GM18499 (cell line): ENCODE data around the gene SIMC1.
"Not testable (repeated sequence)": the region's sequence is repeated elsewhere in the genome, so short reads cannot be mapped to it uniquely, and the experiment has no call there.

Experiments used
- ATAC-seq: cut with Tn5 transposase; IDR thresholded peaks from one replicate; pipeline ENCODE4 v1.9.1; 2021; ENCODE audit warnings: moderate number of reproducible peaks; ENCODE audit not compliant: insufficient read depth, unreplicated experiment

SIMC1 gene

GRCh38 chr5:176237971-176238644, at the start of gene SIMC1:
SIMC1 (plus strand) TSS chr5:176238424; CDS start chr5:176238509, 85 bp downstream.
- not testable (repeated sequence) for ATAC-seq

- ATAC-seq, result no peak
Observed at GRCh38 chr5:176188506-176189193, 49.6 kb upstream of the SIMC1 start.

- ATAC-seq, result no peak
Observed at GRCh38 chr5:176189857-176190256, 48.4 kb upstream of the SIMC1 start.

- ATAC-seq, result no peak
Observed at GRCh38 chr5:176190886-176191755, 47.1 kb upstream of the SIMC1 start.

- ATAC-seq, result no peak
Observed at GRCh38 chr5:176192094-176192721, 46.0 kb upstream of the SIMC1 start.

- ATAC-seq, result not testable (repeated sequence)
Observed at GRCh38 chr5:176192722-176193117, 45.5 kb upstream of the SIMC1 start.

- not testable (repeated sequence) for ATAC-seq
Observed at GRCh38 chr5:176193636-176194035, 44.6 kb upstream of the SIMC1 start.

- not testable (repeated sequence) for ATAC-seq
Observed at GRCh38 chr5:176194238-176195083, 43.8 kb upstream of the SIMC1 start.

GRCh38 chr5:176195084-176195413, 43.2 kb upstream of the SIMC1 start:
- ATAC-seq, result not testable (repeated sequence)

- not testable (repeated sequence) for ATAC-seq
Observed at GRCh38 chr5:176195487-176196207, 42.6 kb upstream of the SIMC1 start.

- not testable (repeated sequence) for ATAC-seq
Observed at GRCh38 chr5:176196781-176197180, 41.4 kb upstream of the SIMC1 start.

- ATAC-seq, result not testable (repeated sequence)
Observed at GRCh38 chr5:176197234-176197858, 40.9 kb upstream of the SIMC1 start.

GRCh38 chr5:176198299-176198698, 39.9 kb upstream of the SIMC1 start:
- ATAC-seq, result not testable (repeated sequence)

GRCh38 chr5:176198991-176199733, 39.1 kb upstream of the SIMC1 start:
- ATAC-seq, result not testable (repeated sequence)

GRCh38 chr5:176199803-176200399, 38.3 kb upstream of the SIMC1 start:
- ATAC-seq, result not testable (repeated sequence)

- ATAC-seq, result no peak
Observed at GRCh38 chr5:176201811-176202210, 36.4 kb upstream of the SIMC1 start.

GRCh38 chr5:176203086-176203485, 35.1 kb upstream of the SIMC1 start:
- ATAC-seq, result no peak
